Measurements from ENCODE around the gene KCNMB4. TPM values are rescaled to one million over a fixed set of nuclear protein-coding genes. Genes with fewer than 3 reads are reported as not detected.

Gene KCNMB4
- polyA plus RNA-seq, 1 donor (not counting 4 experiments of a cell fraction or from before 2014, with no cell fraction given) = 0.77 TPM

DNA sequence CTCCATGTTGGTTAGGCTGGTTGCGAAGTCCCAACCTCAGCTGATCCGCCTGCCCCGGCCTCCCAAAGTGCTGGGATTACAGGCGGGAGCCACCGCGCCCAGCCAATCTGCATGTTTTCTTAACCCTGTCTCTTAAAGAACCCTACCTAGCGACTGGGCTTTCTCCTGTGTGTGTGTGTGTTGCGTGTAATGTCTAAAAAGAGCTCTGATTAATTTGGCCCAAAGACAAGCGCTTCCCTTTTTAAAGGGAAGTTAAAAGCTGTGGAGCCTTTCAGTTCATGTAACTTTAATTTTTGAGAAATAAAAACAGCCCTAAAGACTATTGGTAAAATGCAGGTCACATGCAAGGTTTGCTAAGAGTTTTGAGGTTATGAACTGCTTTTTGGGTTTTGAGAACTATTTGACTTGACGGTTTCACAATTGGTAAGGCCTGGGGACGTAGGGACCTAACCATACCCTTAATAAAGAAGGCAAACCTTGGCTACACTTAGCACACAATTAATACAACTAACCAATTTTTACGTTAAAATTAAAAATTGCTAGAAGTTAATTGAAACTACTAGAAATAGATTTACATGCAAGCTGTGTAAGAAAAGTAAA, 103.2 kb downstream of the KCNMB4 start:
- FAIRE-seq (no peak), DNase-seq (ENCODE audit: low read depth, low spot score) (no peak)
- no peak overlapping the region for H3K4me2 ChIP-seq (ENCODE audit: control insufficient read depth, extremely low read depth, insufficient read depth, low read depth, low read length)
- dilution Hi-C loops (cut with MboI; ENCODE audit: extremely low pct_ligation_motif_present, low sequenced_read_pairs) = no loop called here
- no peaks in the 10 kb centered on the region for H3K27me3 ChIP-seq (ENCODE audit: control insufficient read depth, extremely low read depth, insufficient read depth, low read length)
- no peaks in the 10 kb centered on the region for H3K9me3 ChIP-seq (ENCODE audit: control insufficient read depth, low read depth, low read length)
- H3K36me3 ChIP-seq (ENCODE audit: control insufficient read depth in 2 of 2, extremely low read depth in 1 of 2, insufficient read depth in 2 of 2, low read length in 2 of 2) = no peaks in the 10 kb centered on the region
- H3K9me1 ChIP-seq (ENCODE audit: control insufficient read depth, extremely low read depth, insufficient read depth, low read length) = no peaks in the 10 kb centered on the region
- H3K4me1 ChIP-seq (ENCODE audit: control insufficient read depth, extremely low read depth, insufficient read depth, low read length) = no peaks in the 10 kb centered on the region
- H3K27ac ChIP-seq (ENCODE audit: control insufficient read depth, insufficient read depth, low read length) = no peak overlapping the region
- no peak overlapping the region for H3K9ac ChIP-seq (ENCODE audit: control insufficient read depth, extremely low read depth, insufficient read depth, low read length)
- TF ChIP-seq EZH2 (IDR thresholded peaks at IDR 0.05; ENCODE audit: low read length) = no peak
- TF ChIP-seq, protein P1, sequence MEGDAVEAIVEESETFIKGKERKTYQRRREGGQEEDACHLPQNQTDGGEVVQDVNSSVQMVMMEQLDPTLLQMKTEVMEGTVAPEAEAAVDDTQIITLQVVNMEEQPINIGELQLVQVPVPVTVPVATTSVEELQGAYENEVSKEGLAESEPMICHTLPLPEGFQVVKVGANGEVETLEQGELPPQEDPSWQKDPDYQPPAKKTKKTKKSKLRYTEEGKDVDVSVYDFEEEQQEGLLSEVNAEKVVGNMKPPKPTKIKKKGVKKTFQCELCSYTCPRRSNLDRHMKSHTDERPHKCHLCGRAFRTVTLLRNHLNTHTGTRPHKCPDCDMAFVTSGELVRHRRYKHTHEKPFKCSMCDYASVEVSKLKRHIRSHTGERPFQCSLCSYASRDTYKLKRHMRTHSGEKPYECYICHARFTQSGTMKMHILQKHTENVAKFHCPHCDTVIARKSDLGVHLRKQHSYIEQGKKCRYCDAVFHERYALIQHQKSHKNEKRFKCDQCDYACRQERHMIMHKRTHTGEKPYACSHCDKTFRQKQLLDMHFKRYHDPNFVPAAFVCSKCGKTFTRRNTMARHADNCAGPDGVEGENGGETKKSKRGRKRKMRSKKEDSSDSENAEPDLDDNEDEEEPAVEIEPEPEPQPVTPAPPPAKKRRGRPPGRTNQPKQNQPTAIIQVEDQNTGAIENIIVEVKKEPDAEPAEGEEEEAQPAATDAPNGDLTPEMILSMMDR (optimal IDR thresholded peaks at IDR 0.05 in 1 of 3, IDR thresholded peaks at IDR 0.05 in 1 of 3, conservative IDR thresholded peaks at IDR 0.05 in 1 of 3; ENCODE audit: extremely low read depth in 1 of 3, insufficient read depth in 2 of 3, low read length in 3 of 3) = no peak
- H4K20me1 ChIP-seq (ENCODE audit: control insufficient read depth, extremely low read depth, insufficient read depth, low read length) = no peaks in the 10 kb centered on the region
- H2AFZ ChIP-seq (ENCODE audit: control insufficient read depth, low read length) = no peak overlapping the region
- no peak overlapping the region for H3K4me3 ChIP-seq (ENCODE audit: control insufficient read depth in 2 of 3, extremely low read depth in 1 of 3, insufficient read depth in 2 of 3, low read depth in 1 of 3, low read length in 3 of 3)
- no peaks in the 10 kb centered on the region for H3K79me2 ChIP-seq (ENCODE audit: control insufficient read depth, insufficient read depth, low read length)

- DNase-seq (ENCODE audit: low read depth, low spot score) = no peak
- H3K79me2 ChIP-seq (ENCODE audit: control insufficient read depth, insufficient read depth, low read length) = no peaks in the 10 kb centered on the region
- no peaks in the 10 kb centered on the region for H3K9me1 ChIP-seq (ENCODE audit: control insufficient read depth, extremely low read depth, insufficient read depth, low read length)
- peaks cover 2% of the 10 kb centered on the region for H3K4me1 ChIP-seq (ENCODE audit: control insufficient read depth, extremely low read depth, insufficient read depth, low read length)
- no peak overlapping the region for H3K4me2 ChIP-seq (ENCODE audit: control insufficient read depth, extremely low read depth, insufficient read depth, low read depth, low read length)
- H2AFZ ChIP-seq (ENCODE audit: control insufficient read depth, low read length) = no peak overlapping the region
- no peaks in the 10 kb centered on the region for H4K20me1 ChIP-seq (ENCODE audit: control insufficient read depth, extremely low read depth, insufficient read depth, low read length)
- no peak overlapping the region for H3K9ac ChIP-seq (ENCODE audit: control insufficient read depth, extremely low read depth, insufficient read depth, low read length)
- no peaks in the 10 kb centered on the region for H3K36me3 ChIP-seq (ENCODE audit: control insufficient read depth in 2 of 2, extremely low read depth in 1 of 2, insufficient read depth in 2 of 2, low read length in 2 of 2)
- dilution Hi-C loops (cut with MboI; ENCODE audit: extremely low pct_ligation_motif_present, low sequenced_read_pairs) = no loop called here
- FAIRE-seq = no peak
- H3K4me3 ChIP-seq (ENCODE audit: control insufficient read depth in 2 of 3, extremely low read depth in 1 of 3, insufficient read depth in 2 of 3, low read depth in 1 of 3, low read length in 3 of 3) = no peak overlapping the region
- no peak for TF ChIP-seq EZH2 (IDR thresholded peaks at IDR 0.05; ENCODE audit: low read length)
- TF ChIP-seq, protein P1 (optimal IDR thresholded peaks at IDR 0.05 in 1 of 3, IDR thresholded peaks at IDR 0.05 in 1 of 3, conservative IDR thresholded peaks at IDR 0.05 in 1 of 3; ENCODE audit: extremely low read depth in 1 of 3, insufficient read depth in 2 of 3, low read length in 3 of 3) = no peak
- H3K9me3 ChIP-seq (ENCODE audit: control insufficient read depth, low read depth, low read length) = no peaks in the 10 kb centered on the region
- no peak overlapping the region for H3K27ac ChIP-seq (ENCODE audit: control insufficient read depth, insufficient read depth, low read length)
- no peaks in the 10 kb centered on the region for H3K27me3 ChIP-seq (ENCODE audit: control insufficient read depth, extremely low read depth, insufficient read depth, low read length)
Measured at GRCh38 chr12:70482764-70483163, 116.7 kb downstream of the KCNMB4 start.

Small RNA genes lying within 50 kb of the gene (small RNA-seq; reads per million reads assigned to genes)
- gene RNU4-65P (ENCODE audit: insufficient read length in 3 of 3, low read depth in 3 of 3, low replicate concordance in 1 of 3) = 0 reads per million in 3 experiments

Other genes with a start within 250 kb of the KCNMB4 start
- 63.0 to 85.3 TPM (median 72.7 TPM) in 3 replicates for gene CNOT2, start 122.9 kb upstream of the KCNMB4 start, polyA plus RNA-seq

All from keratinocyte (primary cell).